Subcutaneous adipose tissue (tissue), 4 donors: ENCODE results near the gene VTI1A. TPM values are rescaled to one million over a fixed set of nuclear protein-coding genes. Genes with fewer than 3 reads are reported as not detected.

Source experiments
- total RNA-seq, 4 donors: library from RNA; depleted of rRNA; stranded (reverse); fragments of >200 nt; gene quantifications; one replicate each; pipeline ENCODE4 v1.1.0, GENCODE V29; 2016
- TF ChIP-seq, protein P1 (sequence below): fragments of 450-650 bp; IDR thresholded peaks from one replicate; pipeline ENCODE4 v1.5.1; 2016; ENCODE audit warnings: low read depth, mild to moderate bottlenecking, control low read depth, antibody characterized with exemption, moderate library complexity

Gene VTI1A
- total RNA-seq, 4 donors from 2014 or later: 48.4 to 70.3 (median 61.9) TPM

DNA sequence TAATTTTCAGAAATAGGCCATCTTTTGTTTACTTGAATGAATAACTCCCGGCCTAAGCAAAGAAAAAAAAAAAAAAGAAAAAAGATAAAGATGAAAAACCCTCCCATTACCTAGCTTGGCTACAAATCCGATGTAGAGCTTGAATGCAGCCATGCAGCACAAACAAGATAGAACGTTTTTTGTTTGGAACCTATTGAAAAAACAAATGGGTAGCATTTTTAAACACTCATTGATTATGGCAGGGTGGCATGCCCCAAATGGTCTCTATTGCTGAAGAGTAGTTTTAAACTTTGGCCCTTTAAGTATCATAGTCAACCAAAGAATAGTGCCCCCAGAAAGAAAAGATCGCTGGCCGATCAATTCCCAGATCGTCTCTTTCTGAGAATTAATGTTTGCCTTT, 84.4 kb downstream of the VTI1A start:
- TF ChIP-seq, protein P1, sequence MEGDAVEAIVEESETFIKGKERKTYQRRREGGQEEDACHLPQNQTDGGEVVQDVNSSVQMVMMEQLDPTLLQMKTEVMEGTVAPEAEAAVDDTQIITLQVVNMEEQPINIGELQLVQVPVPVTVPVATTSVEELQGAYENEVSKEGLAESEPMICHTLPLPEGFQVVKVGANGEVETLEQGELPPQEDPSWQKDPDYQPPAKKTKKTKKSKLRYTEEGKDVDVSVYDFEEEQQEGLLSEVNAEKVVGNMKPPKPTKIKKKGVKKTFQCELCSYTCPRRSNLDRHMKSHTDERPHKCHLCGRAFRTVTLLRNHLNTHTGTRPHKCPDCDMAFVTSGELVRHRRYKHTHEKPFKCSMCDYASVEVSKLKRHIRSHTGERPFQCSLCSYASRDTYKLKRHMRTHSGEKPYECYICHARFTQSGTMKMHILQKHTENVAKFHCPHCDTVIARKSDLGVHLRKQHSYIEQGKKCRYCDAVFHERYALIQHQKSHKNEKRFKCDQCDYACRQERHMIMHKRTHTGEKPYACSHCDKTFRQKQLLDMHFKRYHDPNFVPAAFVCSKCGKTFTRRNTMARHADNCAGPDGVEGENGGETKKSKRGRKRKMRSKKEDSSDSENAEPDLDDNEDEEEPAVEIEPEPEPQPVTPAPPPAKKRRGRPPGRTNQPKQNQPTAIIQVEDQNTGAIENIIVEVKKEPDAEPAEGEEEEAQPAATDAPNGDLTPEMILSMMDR: no peak

GRCh38 chr10:112532189-112532588, 85.2 kb downstream of the VTI1A start:
- TF ChIP-seq, protein P1: no peak

GRCh38 chr10:112532956-112533355, 85.9 kb downstream of the VTI1A start:
- TF ChIP-seq, protein P1: no peak

DNA sequence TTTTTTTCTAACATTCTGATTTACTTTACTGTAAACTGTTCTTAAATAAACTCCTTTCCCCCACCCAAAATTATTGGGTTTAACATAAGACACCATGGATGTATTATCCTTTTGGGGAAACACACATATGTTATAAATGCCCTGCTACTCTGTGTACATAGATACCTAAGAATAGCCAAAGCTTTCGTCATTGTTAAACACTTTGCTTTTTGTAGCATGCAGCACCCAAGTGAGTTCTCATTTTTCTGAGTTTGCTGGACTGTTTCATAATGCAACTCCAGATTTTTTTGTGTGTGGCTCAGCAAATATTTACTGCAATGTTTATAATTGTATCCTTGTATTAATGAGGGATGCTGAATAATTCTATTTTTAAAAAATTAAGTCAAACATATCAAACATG, 86.9 kb downstream of the VTI1A start:
- TF ChIP-seq, protein P1: no peak

- TF ChIP-seq, protein P1: no peak
These were observed 88.5 kb downstream of the VTI1A start for GRCh38 chr10:112535531-112535951.

- TF ChIP-seq, protein P1: no peak
These were observed 89.6 kb downstream of the VTI1A start for GRCh38 chr10:112536663-112537062.

- TF ChIP-seq, protein P1: no peak
These were observed 91.2 kb downstream of the VTI1A start for GRCh38 chr10:112538168-112538567.

DNA sequence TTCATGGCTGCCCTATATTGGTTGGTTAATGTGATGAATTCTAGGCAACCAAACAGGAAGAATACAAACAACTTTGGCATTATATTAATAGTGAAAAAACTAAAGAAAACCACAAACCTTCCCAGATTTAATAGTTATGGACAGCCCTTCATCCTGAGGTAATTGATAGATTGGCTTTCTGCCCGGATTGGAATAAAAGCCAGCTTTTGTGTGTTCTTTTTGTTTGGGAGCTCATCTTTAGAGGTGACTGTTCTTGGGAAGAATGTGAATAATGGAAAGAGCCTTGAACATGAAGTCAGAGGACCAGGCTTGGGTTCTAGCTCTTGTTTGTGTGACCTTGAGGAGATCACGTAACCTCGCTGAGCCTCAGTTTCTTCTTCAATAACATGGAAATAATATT, 92.3 kb downstream of the VTI1A start:
- TF ChIP-seq, protein P1: no peak
